Erythroblast (primary cell): Measurements from ENCODE around the gene RASEF.

Experiments
- DNase-seq, 2 experiments: peaks; one replicate each; lab custom pipeline; 2025; lab: John Stamatoyannopoulos, UW
- GATA1 ChIP-seq: IDR thresholded peaks from 2 replicates; pipeline ENCODE4 v1.6.1; 2011; ENCODE audit warnings: low read depth, mild to moderate bottlenecking, control low read depth, low read length, moderate library complexity
- POLR2A ChIP-seq: IDR thresholded peaks from 2 replicates; pipeline ENCODE4 v1.6.1; 2011; ENCODE audit warnings: mild to moderate bottlenecking, low read length

Gene RASEF

DNA sequence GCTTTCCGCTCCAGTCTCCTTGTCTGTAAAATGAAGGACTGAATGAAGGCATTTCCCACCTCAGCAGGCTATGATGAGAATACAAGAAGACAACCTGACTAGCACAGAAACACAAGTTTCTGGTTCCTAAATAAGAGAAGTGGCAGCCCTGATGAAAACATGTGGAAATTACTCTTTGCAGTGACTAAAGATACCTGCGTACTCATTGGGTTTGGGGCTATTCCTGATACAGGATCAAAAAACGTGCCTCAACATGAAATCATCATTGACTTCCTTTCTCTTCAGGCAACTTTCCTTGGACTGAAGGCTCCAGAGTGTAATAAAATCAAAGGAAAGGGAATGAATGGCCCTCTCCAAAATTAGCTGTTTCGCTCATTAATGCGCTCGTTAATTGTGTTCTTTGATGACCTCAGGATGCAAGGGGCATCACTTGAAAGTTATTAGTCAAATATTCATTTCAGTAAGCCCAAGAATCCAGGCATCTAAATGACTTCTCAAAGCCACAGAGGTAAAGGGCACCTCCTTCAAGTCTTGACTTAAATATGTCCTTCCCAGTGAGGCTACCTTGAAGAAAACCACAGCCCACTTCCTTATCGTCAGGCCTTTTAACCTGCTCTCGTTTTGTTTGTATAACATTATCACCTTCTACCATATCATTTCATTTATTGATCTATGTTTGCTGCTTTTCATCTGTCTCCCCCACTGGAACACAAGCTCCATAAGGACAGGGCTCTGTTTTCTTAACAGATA, 68.9 kb downstream of the RASEF start:
- no peak for DNase-seq
- no peak for TF ChIP-seq POLR2A
- no peak for TF ChIP-seq GATA1

DNA sequence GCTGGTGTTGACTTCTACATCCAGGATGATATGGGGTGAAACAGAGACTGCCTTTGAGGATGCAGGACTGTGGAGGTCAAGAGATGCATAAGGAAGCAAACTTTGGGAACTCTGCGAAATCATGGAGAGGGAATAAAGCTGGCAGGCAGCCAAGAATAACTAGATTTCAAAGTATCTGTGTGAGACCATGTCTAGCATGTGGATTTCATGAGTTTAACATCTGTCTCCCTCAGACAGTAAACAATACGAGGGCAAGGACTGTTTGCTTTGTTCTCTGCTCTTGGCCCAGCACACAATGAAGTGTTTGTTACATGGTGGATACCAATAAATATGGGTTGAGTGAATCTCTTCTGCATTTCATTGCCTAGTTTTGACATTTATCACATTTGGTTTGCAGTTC, 71.3 kb downstream of the RASEF start:
- no peak for DNase-seq
- TF ChIP-seq POLR2A (no peak), GATA1 (no peak)

DNA sequence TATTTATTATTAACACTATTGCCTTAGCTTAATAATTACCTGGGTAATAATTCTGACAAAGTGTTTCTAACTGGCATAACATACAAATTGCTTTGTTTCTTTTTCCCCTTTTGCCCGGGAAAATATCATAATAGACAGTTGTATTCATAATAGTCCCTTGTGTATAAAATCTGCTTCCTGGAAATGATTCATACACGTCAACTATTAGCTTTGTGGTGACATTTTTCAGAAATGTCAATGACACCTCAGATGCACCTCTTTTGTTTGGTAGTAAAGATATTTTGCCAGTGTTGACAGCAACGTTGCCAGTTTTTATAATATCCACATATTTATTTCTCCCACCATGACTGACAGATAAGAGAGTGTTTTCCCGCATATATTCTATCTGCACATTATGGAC, 73.0 kb downstream of the RASEF start:
- no peak for DNase-seq

DNA sequence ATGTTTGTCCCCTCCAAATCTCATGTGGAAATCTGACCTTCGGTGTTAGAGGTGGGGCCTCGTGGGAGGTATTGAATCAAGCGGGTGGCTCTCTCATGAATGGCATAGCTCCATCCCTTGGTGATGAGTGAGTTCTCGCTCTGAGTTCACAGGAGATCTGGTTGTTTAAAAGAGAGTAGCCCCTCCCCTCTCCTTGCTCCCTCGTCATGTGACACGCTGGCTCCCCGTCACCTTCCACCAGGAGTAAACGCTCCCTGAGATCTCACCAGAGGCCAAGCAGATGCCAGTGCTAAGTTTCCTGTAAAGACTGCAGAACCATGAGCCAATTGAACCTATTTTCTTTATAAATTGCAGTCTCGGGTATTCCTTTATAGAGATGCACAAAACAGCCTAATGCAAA, 74.5 kb downstream of the RASEF start:
- TF ChIP-seq POLR2A, result no peak
- TF ChIP-seq GATA1, result no peak
- DNase-seq, result no peak

More for the DNA sequence above, 73.0 kb downstream of the RASEF start:
- TF ChIP-seq GATA1, result no peak
- no peak for TF ChIP-seq POLR2A

DNA sequence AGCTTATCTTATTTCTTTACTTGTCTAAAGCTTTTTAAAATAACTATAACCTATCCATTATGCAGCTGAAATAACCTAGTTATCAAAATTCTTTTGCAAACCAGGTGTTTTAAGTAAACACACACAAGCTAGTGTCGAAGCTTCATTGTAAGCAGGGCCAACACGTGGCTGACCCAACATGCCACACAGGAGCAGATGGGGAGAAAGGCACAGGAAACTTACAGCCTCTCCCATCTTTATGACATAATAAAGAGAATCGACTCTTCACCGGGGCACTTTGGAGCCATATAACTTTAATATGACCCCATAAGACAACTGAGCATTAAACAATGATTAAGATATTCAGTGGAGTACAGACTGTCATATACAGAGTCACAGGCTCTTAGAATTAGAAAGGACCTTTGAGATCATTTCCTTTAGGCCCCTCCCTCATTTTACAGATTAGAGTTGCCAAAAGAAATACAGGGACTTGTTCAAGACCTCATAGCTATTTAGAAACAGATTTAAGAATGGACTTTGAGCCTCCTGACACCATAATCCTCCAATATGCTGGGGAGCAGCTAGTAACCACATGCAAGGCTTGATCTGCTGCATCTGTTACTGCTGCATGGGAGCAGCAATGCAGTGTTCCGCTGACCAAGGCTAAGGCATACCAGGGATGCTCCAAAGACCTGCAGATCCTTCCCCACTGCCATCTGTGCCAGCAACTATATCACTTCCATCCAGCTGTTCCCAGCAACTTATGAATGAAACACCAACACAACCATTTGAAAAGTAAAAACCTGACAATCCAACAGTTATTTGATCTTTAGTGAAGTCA, 75.4 kb downstream of the RASEF start:
- TF ChIP-seq GATA1 (no peak), POLR2A (no peak)
- no peak for DNase-seq

DNA sequence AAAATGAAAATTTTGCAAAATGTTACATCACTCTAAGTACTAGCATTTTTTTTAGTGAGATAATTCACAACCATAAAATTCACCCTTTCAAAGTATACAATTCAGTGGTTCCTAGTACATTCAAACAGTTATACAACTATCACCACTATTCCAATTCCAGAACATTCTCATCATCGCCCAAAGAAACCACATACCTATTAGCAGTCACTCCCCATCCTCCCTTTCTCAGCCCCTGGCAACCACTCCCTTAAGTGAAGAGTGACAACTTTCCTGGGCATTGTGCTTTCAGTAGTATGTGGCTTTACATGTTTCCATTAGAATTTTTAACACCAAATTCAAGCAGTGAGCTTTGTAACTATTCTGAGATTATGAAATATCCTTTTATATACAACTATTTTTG, 81.4 kb downstream of the RASEF start:
- TF ChIP-seq POLR2A, result no peak
- TF ChIP-seq GATA1, result no peak
- DNase-seq, result no peak

DNA sequence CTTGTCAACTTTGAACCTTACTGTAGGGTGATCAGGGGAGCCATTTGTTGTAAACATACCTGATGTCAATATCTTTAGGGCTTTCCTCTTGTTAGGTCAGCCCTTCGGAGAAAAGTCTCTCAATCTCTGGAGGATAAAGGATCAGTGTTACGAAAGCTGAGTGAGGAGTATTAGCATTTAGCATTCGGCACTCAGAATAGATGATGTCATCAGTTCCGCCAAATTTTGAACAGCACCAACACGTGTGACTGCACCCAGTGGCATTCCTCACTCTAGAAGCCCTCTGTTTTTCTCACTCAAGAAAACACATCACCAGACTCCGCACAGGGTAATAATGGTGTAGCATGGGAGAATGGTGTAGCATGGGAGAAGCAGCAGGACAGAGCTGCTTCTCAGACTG, 87.8 kb downstream of the RASEF start:
- no peak for TF ChIP-seq POLR2A
- no peak for TF ChIP-seq GATA1
- no peak for DNase-seq

DNA sequence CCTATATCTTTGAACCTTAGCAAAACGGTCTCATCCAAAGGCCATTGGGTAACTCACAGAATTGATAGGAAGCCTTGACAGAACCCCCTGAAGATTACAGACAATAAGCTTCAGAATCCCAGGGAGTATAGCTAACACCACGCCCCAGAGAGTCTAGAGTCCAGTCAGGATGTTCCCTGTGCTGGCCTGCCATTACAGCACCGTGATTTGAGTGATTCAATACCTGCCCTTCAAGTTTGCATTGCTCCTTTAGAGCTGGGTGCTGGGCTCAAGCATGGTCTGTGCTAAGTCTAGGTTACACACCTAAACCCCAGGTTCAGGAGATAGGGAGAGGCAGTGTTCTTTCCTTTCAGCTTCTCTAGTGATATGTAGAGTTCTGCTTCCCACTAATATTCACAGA, 90.5 kb downstream of the RASEF start:
- TF ChIP-seq POLR2A (no peak), GATA1 (no peak)
- DNase-seq, result no peak

DNA sequence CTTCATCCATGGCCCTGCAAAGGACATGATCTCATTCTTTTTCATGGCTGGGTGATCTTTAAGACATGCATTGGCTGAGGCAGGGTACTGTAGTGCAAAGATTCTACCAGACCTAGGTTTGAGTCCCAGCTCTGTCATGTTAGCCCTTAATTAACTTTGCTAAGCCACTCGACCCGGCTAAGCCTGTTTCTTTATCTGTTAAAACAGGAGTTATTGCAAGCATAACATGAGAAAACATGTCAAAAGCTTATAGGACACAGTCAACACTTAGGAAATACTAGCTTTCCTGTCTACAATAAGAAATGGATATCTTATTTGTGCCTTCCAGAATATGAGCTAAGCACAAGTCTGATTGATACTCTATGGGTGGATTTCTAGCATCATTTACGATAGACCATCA, 92.6 kb downstream of the RASEF start:
- DNase-seq, result no peak
- TF ChIP-seq POLR2A, result no peak
- TF ChIP-seq GATA1, result no peak

DNA sequence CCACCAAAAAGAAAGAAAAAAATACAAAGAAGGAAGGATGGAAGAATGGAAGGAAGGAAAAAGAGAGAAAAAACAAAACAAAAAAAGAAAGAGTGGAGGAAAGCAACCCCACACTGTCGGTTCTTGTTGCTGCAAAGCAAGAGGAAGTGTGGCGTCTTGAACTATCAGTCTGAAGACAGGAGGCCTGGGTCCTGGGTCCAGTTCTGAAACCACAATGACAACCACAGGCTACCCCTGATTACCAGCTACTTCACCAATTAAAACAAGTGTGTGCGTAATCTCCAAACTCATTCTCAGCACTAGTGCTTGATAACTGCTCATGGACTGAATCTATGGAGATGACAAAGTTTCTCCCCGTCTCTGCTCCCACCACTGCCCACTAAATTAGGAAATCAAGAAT, 93.7 kb downstream of the RASEF start:
- TF ChIP-seq POLR2A, result no peak
- TF ChIP-seq GATA1, result no peak
- no peak for DNase-seq

DNA sequence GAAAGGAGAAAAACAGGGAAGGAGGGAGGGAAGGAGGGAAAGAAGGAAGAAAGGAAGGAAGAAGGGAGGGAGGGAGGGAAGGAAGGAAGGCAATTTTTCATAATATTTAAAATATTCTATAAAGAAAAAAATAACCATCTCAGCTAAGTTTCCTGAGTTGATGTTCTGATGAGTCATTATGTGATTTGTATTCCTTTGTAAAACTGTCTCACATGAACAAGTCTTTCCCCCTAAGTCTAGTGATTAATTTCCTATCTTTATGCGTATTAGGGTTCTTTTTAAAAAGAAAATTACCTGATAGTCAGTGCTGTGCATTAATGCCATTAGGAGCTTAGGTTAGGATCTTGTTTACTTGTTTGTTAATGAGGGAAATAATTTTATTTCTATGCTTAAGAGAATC, 94.1 kb downstream of the RASEF start:
- no peak for DNase-seq

DNA sequence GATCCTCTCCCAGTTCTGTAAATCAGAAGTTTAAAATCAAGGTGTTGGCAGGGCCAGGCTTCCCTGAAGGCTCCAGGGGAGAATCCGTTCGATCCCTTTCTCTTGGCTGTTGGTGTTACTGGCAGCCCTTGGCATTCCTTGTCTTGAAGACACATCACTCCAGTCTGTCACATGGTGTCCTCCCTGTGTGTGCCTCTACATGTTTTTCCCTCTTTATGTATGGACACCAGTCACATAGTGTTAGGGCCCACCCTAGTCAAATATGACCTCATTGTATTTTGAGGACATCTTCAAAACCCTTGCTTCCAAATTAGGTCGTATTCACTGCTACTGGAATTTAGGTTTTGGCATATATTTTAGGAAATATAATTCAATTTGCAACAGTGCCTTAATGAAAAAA, 94.6 kb downstream of the RASEF start:
- no peak for DNase-seq
- TF ChIP-seq GATA1 (no peak), POLR2A (no peak)

More for the DNA sequence above, 94.1 kb downstream of the RASEF start:
- TF ChIP-seq POLR2A, result no peak
- TF ChIP-seq GATA1, result no peak

DNA sequence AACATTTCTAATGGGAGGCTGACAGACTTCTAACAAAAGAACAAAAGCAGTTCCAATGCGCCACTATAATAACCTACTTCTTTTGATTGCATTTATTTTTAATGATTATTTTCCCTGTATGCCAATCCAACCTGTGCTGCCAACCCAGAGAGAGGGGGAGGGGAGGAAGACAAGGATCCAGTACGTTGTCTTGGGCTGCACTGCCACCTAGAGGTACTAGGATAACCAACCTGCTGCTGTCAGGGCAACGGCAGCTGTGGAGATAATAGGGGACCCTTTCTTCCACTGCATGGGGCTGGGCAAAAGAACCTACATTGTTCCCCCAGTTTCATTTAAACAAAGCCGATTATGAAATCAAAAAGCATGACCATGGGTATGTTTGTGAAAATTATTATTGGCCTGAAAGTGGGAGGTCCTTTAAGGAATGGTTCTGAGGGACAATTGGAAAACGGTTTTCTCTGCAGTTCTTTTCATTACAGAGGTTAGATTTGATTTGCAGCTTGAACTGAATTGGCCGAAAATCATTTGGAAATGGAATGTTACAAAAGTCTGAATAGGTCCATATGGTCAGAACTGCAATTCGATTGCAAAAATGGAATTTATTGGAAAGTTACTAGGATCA, 101.3 kb downstream of the RASEF start:
- peak; percentile 67 to 77 for DNase-seq
- TF ChIP-seq GATA1 (no peak), POLR2A (no peak)

DNA sequence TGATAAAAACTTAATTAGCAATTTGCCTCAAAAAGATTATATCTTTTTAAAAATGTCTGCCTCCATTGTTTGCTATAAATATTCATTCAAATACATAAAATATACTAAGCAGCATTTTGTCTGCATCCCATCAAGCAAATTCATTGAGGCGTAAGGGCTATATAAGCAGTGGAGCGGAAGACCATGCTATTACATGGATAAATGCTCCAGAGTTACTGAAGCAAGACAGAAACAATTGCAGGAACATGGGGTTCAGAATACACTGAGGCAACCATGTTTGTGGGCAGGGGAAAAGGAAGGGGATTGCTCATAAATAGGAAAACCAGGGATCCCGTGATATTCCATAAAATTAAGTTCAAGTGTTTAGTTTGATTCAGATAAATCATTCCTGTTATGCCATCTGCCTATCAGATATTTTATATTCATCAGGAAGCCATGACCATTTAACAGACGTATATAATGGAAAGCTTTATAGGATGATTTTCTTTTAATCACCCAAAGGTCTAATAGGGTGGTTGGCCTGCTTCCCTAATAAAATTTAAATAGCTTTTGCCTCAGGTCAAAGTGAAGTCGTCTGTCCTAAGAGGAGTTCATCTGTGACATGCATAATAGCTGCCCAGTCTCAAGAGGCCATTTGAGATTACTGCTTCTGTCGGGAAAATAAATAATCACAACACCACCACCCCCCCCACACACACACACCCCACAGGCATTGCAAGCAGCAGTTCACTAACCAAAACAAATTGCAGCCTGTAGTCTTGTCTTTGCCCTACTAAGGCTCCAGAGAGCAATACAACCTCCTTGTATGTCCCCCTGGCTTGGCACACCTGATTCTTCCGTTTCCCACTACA, 105.2 kb downstream of the RASEF start:
- DNase-seq, result no peak
- TF ChIP-seq POLR2A, result no peak
- TF ChIP-seq GATA1, result no peak

DNA sequence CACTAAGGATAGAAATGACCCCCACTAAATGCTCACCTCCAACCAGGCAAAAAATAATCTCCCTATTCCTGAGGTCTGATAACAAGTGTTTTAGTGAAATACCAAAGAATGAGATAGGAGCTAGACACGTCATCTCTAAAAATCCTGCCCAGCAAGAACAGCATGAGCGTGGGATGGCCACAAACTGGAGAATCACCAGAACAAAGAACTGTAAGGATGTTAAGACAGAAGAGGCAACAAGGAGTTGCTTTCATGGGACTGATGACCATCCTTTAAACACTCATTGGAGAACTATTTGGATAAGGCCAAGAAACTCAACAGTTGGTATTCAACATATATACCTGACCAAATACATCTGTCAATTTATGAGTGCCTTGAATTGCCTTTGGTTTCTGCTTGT, 113.7 kb downstream of the RASEF start:
- TF ChIP-seq POLR2A (no peak), GATA1 (no peak)
- no peak for DNase-seq
